HG03103 (cell line): ENCODE results near the gene DACT3.
A peak's percentile ranks its signal among the peaks of the same experiment; 100 is the strongest.
"Not testable (repeated sequence)": the region's sequence is repeated elsewhere in the genome, so short reads cannot be mapped to it uniquely, and the experiment has no call there.

Experiments used
- ATAC-seq: cut with Tn5 transposase; IDR thresholded peaks from one replicate; pipeline ENCODE4 v1.9.1; 2021; ENCODE audit warnings: low read depth; ENCODE audit not compliant: unreplicated experiment

The DACT3 gene

GRCh38 chr19:46635920-46636761 is 24.8 kb downstream of the DACT3 start, which contains the start of gene GNG8:
TSS of gene GNG8 (minus strand) at chr19:46636202. CDS start at chr19:46634682, 1,520 bp downstream.
- no peak for ATAC-seq

GRCh38 chr19:46634656-46635218 is 26.2 kb downstream of the DACT3 start:
- ATAC-seq, result no peak

GRCh38 chr19:46634045-46634655 is 26.8 kb downstream of the DACT3 start:
- peak; percentile 56 for ATAC-seq

GRCh38 chr19:46633130-46633529 is 27.9 kb downstream of the DACT3 start:
- ATAC-seq, result no peak

- no peak for ATAC-seq
These were observed 29.5 kb downstream of the DACT3 start for GRCh38 chr19:46631481-46631880.

- ATAC-seq, result no peak
These were observed 30.3 kb downstream of the DACT3 start for GRCh38 chr19:46630586-46631205.

GRCh38 chr19:46629546-46630025 is 31.4 kb downstream of the DACT3 start:
- no peak for ATAC-seq

GRCh38 chr19:46628970-46629369 is 32.0 kb downstream of the DACT3 start:
- not testable (repeated sequence) for ATAC-seq

GRCh38 chr19:46626446-46626845 is 34.5 kb downstream of the DACT3 start:
- no peak for ATAC-seq

- no peak for ATAC-seq
These were observed 35.3 kb downstream of the DACT3 start for GRCh38 chr19:46625731-46626130.

GRCh38 chr19:46624958-46625661 is 35.9 kb downstream of the DACT3 start, which contains the start of gene PTGIR:
TSS of gene PTGIR (minus strand) at chr19:46625089. CDS start at chr19:46624225, 864 bp downstream.
- no peak for ATAC-seq

GRCh38 chr19:46623915-46624502 is 37.0 kb downstream of the DACT3 start:
- no peak for ATAC-seq

- ATAC-seq, result no peak
These were observed 38.9 kb downstream of the DACT3 start for GRCh38 chr19:46622118-46622446.

- ATAC-seq, result no peak
These were observed 39.5 kb downstream of the DACT3 start for GRCh38 chr19:46621191-46622117.

- no peak for ATAC-seq
These were observed 40.3 kb downstream of the DACT3 start for GRCh38 chr19:46620716-46621115.

- ATAC-seq, result no peak
These were observed 40.7 kb downstream of the DACT3 start for GRCh38 chr19:46620267-46620666.

- ATAC-seq, result no peak
These were observed 42.2 kb downstream of the DACT3 start for GRCh38 chr19:46618670-46619231.

GRCh38 chr19:46617601-46618000 is 43.4 kb downstream of the DACT3 start:
- no peak for ATAC-seq
